Kidney (tissue), 14 donors: Measurements from ENCODE around the gene LIPJ. TPM values are rescaled to one million over a fixed set of nuclear protein-coding genes. Genes with fewer than 3 reads are reported as not detected.
A peak's percentile ranks its signal among the peaks of the same experiment; 100 is the strongest.

Source experiments
- DNase-seq, 5 donors: peaks; one replicate each; pipeline ENCODE4 v3.0.0-alpha.2; 2013 to 2020
- FAIRE-seq: peaks from 2 replicates; lab custom pipeline; 2012; peaks lifted over from hg19 to GRCh38; lab: Jason Lieb, UNC
- H3K27ac ChIP-seq, 2 donors: one replicate each; pipeline ENCODE4 v1.7.0; 2013; ENCODE audit warnings: low read depth in 2 of 2, low read length in 2 of 2, inconsistent platforms in 1 of 2
- H3K27me3 ChIP-seq: one replicate; pipeline ENCODE4 v1.7.1; 2013; ENCODE audit warnings: low read length, inconsistent platforms; ENCODE audit not compliant: control insufficient read depth, insufficient read depth
- H3K36me3 ChIP-seq, 3 donors: one replicate each; pipeline versions ENCODE4 v1.7.0 to v1.7.1; 2013; ENCODE audit warnings: low read length in 3 of 3, control low read depth in 1 of 3, inconsistent platforms in 1 of 3; ENCODE audit not compliant: insufficient read depth in 3 of 3, control insufficient read depth in 2 of 3
- H3K4me1 ChIP-seq, 3 donors: one replicate each; pipeline versions ENCODE4 v1.7.0 to v1.7.1; 2013; ENCODE audit warnings: low read length in 3 of 3, inconsistent platforms in 1 of 3, low read depth in 1 of 3; ENCODE audit not compliant: control insufficient read depth in 2 of 3, insufficient read depth in 2 of 3
- H3K4me3 ChIP-seq, 3 donors: one replicate each; pipeline versions ENCODE4 v1.7.0 to v1.8.1; 2013; ENCODE audit warnings: low read length in 3 of 3, control low read depth in 1 of 3, inconsistent platforms in 1 of 3
- H3K9ac ChIP-seq, 3 donors: one replicate each; pipeline versions ENCODE4 v1.7.0 to v1.7.1; 2013; ENCODE audit warnings: low read length in 3 of 3, control low read depth in 1 of 3, inconsistent platforms in 1 of 3
- H3K9me3 ChIP-seq, 3 donors: one replicate each; pipeline versions ENCODE4 v1.7.0 to v1.7.1; 2013; ENCODE audit warnings: low read length in 3 of 3, control low read depth in 1 of 3, inconsistent platforms in 1 of 3; ENCODE audit not compliant: control insufficient read depth in 2 of 3, insufficient read depth in 1 of 3
- intact Hi-C: fragments of 100-400 bp; cut with DNase I; formaldehyde crosslinking; loops from one replicate; pipeline ENCODE4 v1.11.1; 2022
- polyA plus RNA-seq: library from polyadenylated mRNA; stranded (reverse); fragments of 350-450 nt; fragmentation: Illumina TruSeq; extraction: RNeasy Lipid Tissue Mini Kit (QIAGEN cat#74804); gene quantifications from one replicate; pipeline ENCODE4 v1.2.3, GENCODE V29; 2014; ENCODE audit warnings: low read depth, low replicate concordance; ENCODE audit not compliant: insufficient read depth
- total RNA-seq: library from RNA; stranded (reverse); fragmentation: NEBNext Ultra II Directional; extraction: Animal tissue kit (Norgen Biotek cat#: 25700); gene quantifications from one replicate; pipeline ENCODE4 v1.2.1, GENCODE V29; 2021
- TF ChIP-seq, protein P1 (sequence below): IDR thresholded peaks from 3 replicates; pipeline ENCODE4 v1.5.1; 2012; ENCODE audit warnings: mild to moderate bottlenecking, moderate library complexity, borderline replicate concordance; ENCODE audit not compliant: insufficient read depth; ENCODE audit errors: extremely low read depth
- donor health status: control.
- donor health status: control.
- donor health status: control.
- donor health status: control.
- donor health status: control.
- donor health status: DM: yes; HTN: yes; CAD: no.
- donor health status: Normal renal cell carcinoma (clear cell type).

LIPJ gene
- total and polyA plus RNA-seq, 2 donors from 2014 or later, result not detected

DNA sequence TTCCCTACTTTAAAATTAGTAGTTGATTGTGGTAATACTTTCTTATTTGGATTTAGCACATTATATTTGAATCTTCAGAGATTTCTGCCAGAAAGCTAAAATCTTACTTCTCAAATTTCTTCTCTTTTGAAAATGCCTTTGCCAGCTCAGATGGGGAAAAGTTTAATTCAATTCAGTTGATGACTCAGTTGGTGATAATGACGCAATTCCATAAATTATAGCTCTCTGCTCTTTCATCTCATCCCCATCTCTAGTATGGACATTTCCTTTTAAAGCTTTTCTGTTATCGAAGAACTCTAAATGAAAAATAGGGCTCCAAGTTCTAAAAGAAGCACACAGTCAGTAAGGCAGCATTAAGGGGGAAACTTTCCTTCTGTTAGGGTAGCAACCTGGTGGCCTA, 28.9 kb upstream of the LIPJ start:
- intact Hi-C loops, result loop anchor here (10.0 kb wide), 1 partner anchor 703 kb away; no protein-coding TSS in a partner anchor
- Histone ChIP-seq H3K9ac (no peak overlapping the region), H3K4me1 (no peaks in the 10 kb centered on the region), H3K36me3 (no peaks in the 10 kb centered on the region), H3K9me3 (no peaks in the 10 kb centered on the region), H3K27me3 (no peaks in the 10 kb centered on the region), H3K27ac (no peak overlapping the region), H3K4me3 (no peak overlapping the region)
- TF ChIP-seq, protein P1, sequence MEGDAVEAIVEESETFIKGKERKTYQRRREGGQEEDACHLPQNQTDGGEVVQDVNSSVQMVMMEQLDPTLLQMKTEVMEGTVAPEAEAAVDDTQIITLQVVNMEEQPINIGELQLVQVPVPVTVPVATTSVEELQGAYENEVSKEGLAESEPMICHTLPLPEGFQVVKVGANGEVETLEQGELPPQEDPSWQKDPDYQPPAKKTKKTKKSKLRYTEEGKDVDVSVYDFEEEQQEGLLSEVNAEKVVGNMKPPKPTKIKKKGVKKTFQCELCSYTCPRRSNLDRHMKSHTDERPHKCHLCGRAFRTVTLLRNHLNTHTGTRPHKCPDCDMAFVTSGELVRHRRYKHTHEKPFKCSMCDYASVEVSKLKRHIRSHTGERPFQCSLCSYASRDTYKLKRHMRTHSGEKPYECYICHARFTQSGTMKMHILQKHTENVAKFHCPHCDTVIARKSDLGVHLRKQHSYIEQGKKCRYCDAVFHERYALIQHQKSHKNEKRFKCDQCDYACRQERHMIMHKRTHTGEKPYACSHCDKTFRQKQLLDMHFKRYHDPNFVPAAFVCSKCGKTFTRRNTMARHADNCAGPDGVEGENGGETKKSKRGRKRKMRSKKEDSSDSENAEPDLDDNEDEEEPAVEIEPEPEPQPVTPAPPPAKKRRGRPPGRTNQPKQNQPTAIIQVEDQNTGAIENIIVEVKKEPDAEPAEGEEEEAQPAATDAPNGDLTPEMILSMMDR, result no peak
- FAIRE-seq, result no peak
- DNase-seq, result no peak

DNA sequence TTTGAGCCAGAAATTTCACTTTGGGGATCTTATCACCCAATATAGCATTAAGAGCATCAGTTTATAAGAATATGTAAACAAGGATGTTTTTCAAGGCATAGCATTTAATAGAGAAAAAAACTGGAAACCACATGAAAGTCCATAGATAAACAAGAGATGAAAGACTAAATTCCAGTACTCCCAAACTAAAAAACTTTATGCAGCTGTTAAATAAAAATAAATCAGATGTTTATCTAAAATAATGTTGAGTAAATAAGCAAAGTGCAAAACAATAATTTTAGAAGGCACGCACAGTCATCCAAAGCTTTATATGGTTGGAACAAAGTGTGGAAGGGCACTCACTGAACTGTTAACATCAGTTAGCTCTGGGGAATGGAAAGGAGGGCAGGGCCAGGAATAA, 24.4 kb upstream of the LIPJ start:
- no peak for FAIRE-seq

DNA sequence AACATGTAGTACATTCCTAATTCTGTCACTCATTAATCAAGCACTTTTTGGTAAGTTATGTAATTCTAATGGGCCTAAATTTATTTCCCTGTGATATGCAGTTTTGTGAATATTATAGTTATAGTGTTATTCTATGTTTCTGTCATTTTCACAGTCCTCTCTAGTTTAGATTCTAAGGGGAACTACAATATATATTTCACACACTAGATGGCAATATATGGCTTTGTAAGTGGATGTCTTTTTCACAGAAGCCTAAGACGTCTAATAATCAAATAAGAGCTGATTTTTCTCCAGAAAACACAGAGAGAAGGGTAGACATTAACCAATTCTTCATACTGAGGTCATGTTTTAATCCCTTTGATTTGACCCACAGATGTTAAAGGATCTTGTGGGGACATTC, 21.5 kb upstream of the LIPJ start:
- H3K4me3 ChIP-seq, result no peak overlapping the region
- H3K4me1 ChIP-seq, result no peaks in the 10 kb centered on the region
- no peak overlapping the region for H3K27ac ChIP-seq
- TF ChIP-seq, protein P1, result peak; percentile 24
- no peak overlapping the region for H3K9ac ChIP-seq
- H3K27me3 ChIP-seq, result no peaks in the 10 kb centered on the region
- no peaks in the 10 kb centered on the region for H3K9me3 ChIP-seq
- H3K36me3 ChIP-seq, result no peaks in the 10 kb centered on the region
- DNase-seq, result peak in 2 of 5 donors; percentile 25 to 33
- intact Hi-C loops, result no loop called here
- peak; percentile 50 for FAIRE-seq

More for the DNA sequence above, 24.4 kb upstream of the LIPJ start:
- Histone ChIP-seq H3K9me3 (no peaks in the 10 kb centered on the region), H3K27ac (no peak overlapping the region), H3K36me3 (no peaks in the 10 kb centered on the region), H3K4me3 (no peak overlapping the region), H3K27me3 (no peaks in the 10 kb centered on the region), H3K9ac (no peak overlapping the region), H3K4me1 (no peaks in the 10 kb centered on the region)
- TF ChIP-seq, protein P1, result no peak
- intact Hi-C loops, result no loop called here
- DNase-seq, result no peak

DNA sequence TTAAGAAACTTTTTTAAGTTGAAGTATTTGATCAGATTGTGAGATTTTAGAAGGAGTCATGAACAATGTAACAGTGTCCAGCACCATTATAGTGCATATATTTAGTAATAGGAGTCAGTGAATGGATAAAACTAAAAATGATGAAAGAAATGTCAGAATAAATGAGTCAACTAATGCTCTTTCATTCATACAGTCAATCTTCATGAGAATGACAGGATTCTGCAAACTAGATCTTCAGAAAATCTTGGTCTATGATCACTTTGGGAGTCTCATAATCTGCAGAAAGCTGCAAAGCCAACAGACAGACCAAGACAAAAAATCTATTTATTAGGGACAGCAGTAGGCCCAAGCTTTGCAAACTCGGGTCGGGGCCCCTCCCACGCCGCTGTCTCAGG, 4.2 kb upstream of the LIPJ start:
- Histone ChIP-seq H3K36me3 (no peaks in the 10 kb centered on the region), H3K27me3 (no peaks in the 10 kb centered on the region), H3K4me3 (peak overlapping the region in 2 of 3 donors; percentile 89), H3K9ac (peak overlapping the region in 1 of 3 donors; percentile 95), H3K9me3 (no peaks in the 10 kb centered on the region), H3K4me1 (peaks cover 0 to 3% (median 0%) of the 10 kb centered on the region in 3 donors), H3K27ac (peak overlapping the region in 1 of 2 donors; percentile 95)
- TF ChIP-seq, protein P1, result no peak
- FAIRE-seq (no peak), DNase-seq (no peak)
- intact Hi-C loops, result no loop called here
